Naive B cell (primary cell): ENCODE measurements around the gene DCAF6. TPM values are rescaled to one million over a fixed set of nuclear protein-coding genes. Genes with fewer than 3 reads are reported as not detected.
A peak's percentile ranks its signal among the peaks of the same experiment; 100 is the strongest.
"Not testable (repeated sequence)": the region's sequence is repeated elsewhere in the genome, so short reads cannot be mapped to it uniquely, and the experiment has no call there.

Source experiments
- ATAC-seq, 2 donors: fragments of 150-1000 bp; cut with Tn5 transposase; 2 replicates each; pipeline ENCODE4 v1.10.0; 2021; ENCODE audit warnings: low read depth in 2 of 2, mild to moderate bottlenecking in 2 of 2, moderate library complexity in 2 of 2
- DNase-seq: peaks from one replicate; pipeline ENCODE4 v3.0.0; 2022
- H3K27ac Mint-ChIP-seq, 6 donors: one replicate each; pipeline ENCODE4 v1.8.0; 2020 to 2022; ENCODE audit warnings: mild to moderate bottlenecking in 6 of 6, mixed read lengths in 6 of 6, moderate library complexity in 5 of 6, inconsistent platforms in 2 of 6
- H3K27me3 Mint-ChIP-seq, 3 donors: one replicate each; pipeline ENCODE4 v1.8.0; 2021 to 2022; ENCODE audit warnings: mixed read lengths in 3 of 3, mild to moderate bottlenecking in 1 of 3
- H3K36me3 Mint-ChIP-seq, 2 donors: one replicate each; pipeline ENCODE4 v1.8.0; 2020 to 2022; ENCODE audit warnings: mixed read lengths in 2 of 2, inconsistent platforms in 1 of 2, mild to moderate bottlenecking in 1 of 2
- H3K4me1 Mint-ChIP-seq, 3 donors: one replicate each; pipeline ENCODE4 v1.8.0; 2020 to 2022; ENCODE audit warnings: mixed read lengths in 3 of 3, inconsistent platforms in 1 of 3, mild to moderate bottlenecking in 1 of 3, moderate library complexity in 1 of 3
- H3K4me3 Mint-ChIP-seq, 8 donors: one replicate each; pipeline ENCODE4 v1.8.0; 2020 to 2022; ENCODE audit warnings: mild to moderate bottlenecking in 8 of 8, mixed read lengths in 8 of 8, moderate library complexity in 8 of 8, inconsistent platforms in 2 of 8
- H3K9me3 Mint-ChIP-seq, 7 donors: one replicate each; pipeline ENCODE4 v1.8.0; 2020 to 2022; ENCODE audit warnings: mixed read lengths in 7 of 7, mild to moderate bottlenecking in 5 of 7, inconsistent platforms in 2 of 7, moderate library complexity in 1 of 7
- polyA plus RNA-seq, 6 donors: library from polyadenylated mRNA; unstranded; fragments of 300-500 nt; fragmentation: Illumina TruSeq; gene quantifications; one replicate each; pipeline ENCODE4 v1.2.3, GENCODE V29; 2021; ENCODE audit warnings: low read depth in 6 of 6

Gene DCAF6, protein sequence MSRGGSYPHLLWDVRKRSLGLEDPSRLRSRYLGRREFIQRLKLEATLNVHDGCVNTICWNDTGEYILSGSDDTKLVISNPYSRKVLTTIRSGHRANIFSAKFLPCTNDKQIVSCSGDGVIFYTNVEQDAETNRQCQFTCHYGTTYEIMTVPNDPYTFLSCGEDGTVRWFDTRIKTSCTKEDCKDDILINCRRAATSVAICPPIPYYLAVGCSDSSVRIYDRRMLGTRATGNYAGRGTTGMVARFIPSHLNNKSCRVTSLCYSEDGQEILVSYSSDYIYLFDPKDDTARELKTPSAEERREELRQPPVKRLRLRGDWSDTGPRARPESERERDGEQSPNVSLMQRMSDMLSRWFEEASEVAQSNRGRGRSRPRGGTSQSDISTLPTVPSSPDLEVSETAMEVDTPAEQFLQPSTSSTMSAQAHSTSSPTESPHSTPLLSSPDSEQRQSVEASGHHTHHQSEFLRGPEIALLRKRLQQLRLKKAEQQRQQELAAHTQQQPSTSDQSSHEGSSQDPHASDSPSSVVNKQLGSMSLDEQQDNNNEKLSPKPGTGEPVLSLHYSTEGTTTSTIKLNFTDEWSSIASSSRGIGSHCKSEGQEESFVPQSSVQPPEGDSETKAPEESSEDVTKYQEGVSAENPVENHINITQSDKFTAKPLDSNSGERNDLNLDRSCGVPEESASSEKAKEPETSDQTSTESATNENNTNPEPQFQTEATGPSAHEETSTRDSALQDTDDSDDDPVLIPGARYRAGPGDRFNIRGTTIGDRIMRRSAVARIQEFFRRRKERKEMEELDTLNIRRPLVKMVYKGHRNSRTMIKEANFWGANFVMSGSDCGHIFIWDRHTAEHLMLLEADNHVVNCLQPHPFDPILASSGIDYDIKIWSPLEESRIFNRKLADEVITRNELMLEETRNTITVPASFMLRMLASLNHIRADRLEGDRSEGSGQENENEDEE
- polyA plus RNA-seq: 10 to 100 TPM in 5 of 6 donors, 1 to 10 TPM in 1; 9.9 to 19.5 (median 15.9) TPM

- H3K36me3 Mint-ChIP-seq: no peaks in the 10 kb centered on the region
- peak within 1 kb of the TSS; percentile 88 to 100 (median 94) for H3K4me3 Mint-ChIP-seq
- ATAC-seq: peak; percentile 71 to 72
- peak; percentile 99 for DNase-seq
- H3K9me3 Mint-ChIP-seq: no peaks in the 10 kb centered on the region
- peaks cover 22 to 45% (median 32%) of the 10 kb centered on the region in 3 donors for H3K4me1 Mint-ChIP-seq
- H3K27me3 Mint-ChIP-seq: no peaks in the 10 kb centered on the region
- H3K27ac Mint-ChIP-seq: peak within 1 kb of the TSS; percentile 88 to 100 (median 99)
These were observed at the start of gene DCAF6 for GRCh38 chr1:167936068-167936929. Gene DCAF6, plus strand, starts transcription at chr1:167936683. Its CDS starts 229 bp downstream, at chr1:167936912.

- not testable (repeated sequence) for H3K27ac Mint-ChIP-seq, H3K4me1 Mint-ChIP-seq, H3K9me3 Mint-ChIP-seq, ATAC-seq, DNase-seq, H3K4me3 Mint-ChIP-seq, H3K27me3 Mint-ChIP-seq
- peaks cover 0 to 11% of the 10 kb centered on the region in 2 donors for H3K36me3 Mint-ChIP-seq
These were observed 49.3 kb upstream of the DCAF6 start for GRCh38 chr1:167887187-167887586.

DNA sequence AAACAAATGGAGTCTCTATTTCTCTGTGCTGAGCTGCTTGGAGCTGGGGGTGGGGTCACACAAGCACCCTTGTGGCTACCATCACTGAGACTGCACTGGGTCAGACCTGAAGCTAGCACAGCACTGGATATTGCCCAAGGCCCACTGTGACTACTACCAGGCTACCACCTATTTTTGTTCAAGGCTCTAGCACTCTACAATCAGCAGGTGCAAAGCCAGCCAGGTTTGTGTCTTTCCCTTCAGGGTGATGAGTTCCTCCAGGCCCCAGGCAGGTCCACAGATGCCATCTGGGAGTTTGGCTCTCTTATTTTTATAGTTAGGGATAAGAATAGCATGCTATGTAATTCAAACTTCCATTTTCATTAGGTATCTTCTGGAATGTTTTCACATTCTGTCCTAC, 46.1 kb upstream of the DCAF6 start:
- H3K27me3 Mint-ChIP-seq: no peaks in the 10 kb centered on the region
- H3K27ac Mint-ChIP-seq: no peak overlapping the region
- no peak for ATAC-seq
- no peaks in the 10 kb centered on the region for H3K36me3 Mint-ChIP-seq
- H3K4me3 Mint-ChIP-seq: no peak overlapping the region
- H3K4me1 Mint-ChIP-seq: peaks cover 7 to 16% (median 9%) of the 10 kb centered on the region in 3 donors
- peaks cover 0 to 5% (median 2%) of the 10 kb centered on the region in 7 donors for H3K9me3 Mint-ChIP-seq
- no peak for DNase-seq

- DNase-seq (no peak), ATAC-seq (no peak)
- Mint-ChIP-seq H3K27me3 (no peaks in the 10 kb centered on the region), H3K36me3 (no peaks in the 10 kb centered on the region), H3K4me1 (peaks cover 7 to 16% (median 9%) of the 10 kb centered on the region in 3 donors), H3K4me3 (no peak overlapping the region), H3K9me3 (peaks cover 0 to 2% (median 0%) of the 10 kb centered on the region in 7 donors), H3K27ac (no peak overlapping the region)
These were observed 42.7 kb upstream of the DCAF6 start for GRCh38 chr1:167893798-167894197.

- no peak for ATAC-seq
- H3K36me3 Mint-ChIP-seq: no peaks in the 10 kb centered on the region
- no peak overlapping the region for H3K27ac Mint-ChIP-seq
- no peak for DNase-seq
- H3K4me3 Mint-ChIP-seq: no peak overlapping the region
- H3K27me3 Mint-ChIP-seq: no peaks in the 10 kb centered on the region
- peaks cover 0 to 2% (median 0%) of the 10 kb centered on the region in 7 donors for H3K9me3 Mint-ChIP-seq
- H3K4me1 Mint-ChIP-seq: peaks cover 0 to 4% (median 0%) of the 10 kb centered on the region in 3 donors
These were observed 37.8 kb upstream of the DCAF6 start for GRCh38 chr1:167898578-167899222.

DNA sequence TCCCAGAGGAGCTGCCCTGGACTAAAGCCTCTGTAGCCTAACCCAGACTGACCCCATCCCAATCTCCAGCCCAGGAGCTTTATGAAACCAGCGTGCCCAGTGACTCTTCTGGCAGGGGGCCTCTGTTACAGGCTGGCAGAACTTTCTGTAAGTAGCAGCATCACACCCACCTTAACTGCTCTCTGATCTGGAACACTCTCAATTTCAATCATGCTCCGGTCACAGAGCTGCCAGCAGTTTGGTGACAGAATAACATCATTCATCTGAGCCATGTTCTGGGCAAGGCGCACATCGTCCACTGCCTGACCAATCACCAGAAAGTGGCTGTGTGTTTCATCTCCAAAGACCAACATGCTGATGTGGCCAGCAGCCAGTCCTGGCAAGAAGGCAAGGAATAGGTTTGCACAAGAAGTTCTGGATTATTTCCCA, 37.2 kb upstream of the DCAF6 start:
- Mint-ChIP-seq H3K4me1 (peaks cover 0 to 2% (median 0%) of the 10 kb centered on the region in 3 donors), H3K9me3 (peaks cover 0 to 2% (median 0%) of the 10 kb centered on the region in 7 donors), H3K4me3 (no peak overlapping the region), H3K36me3 (no peaks in the 10 kb centered on the region), H3K27ac (no peak overlapping the region), H3K27me3 (no peaks in the 10 kb centered on the region)
- ATAC-seq: no peak
- DNase-seq: no peak

DNA sequence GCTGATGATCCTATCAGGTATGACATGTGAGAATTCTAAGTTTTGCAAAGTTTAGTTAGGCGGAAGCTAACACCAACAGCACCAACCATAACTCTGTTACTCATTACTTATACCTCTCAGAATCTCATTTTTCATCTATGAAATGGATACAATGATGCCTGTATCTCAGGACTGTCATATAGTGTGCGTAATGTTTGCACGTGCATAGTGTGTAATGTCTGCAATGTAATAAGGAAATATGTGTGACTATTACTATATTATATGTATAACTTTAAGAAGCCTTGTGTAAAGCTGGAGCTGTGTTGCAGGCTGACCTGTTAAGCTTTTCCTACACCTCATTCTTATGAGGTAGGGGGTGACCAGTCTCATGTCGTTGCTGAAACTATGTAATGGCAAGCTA, 35.6 kb upstream of the DCAF6 start:
- no peak for DNase-seq
- H3K27ac Mint-ChIP-seq: no peak overlapping the region
- H3K4me3 Mint-ChIP-seq: no peak overlapping the region
- peaks cover 0 to 2% (median 0%) of the 10 kb centered on the region in 3 donors for H3K4me1 Mint-ChIP-seq
- H3K27me3 Mint-ChIP-seq: no peaks in the 10 kb centered on the region
- peaks cover 0 to 2% (median 0%) of the 10 kb centered on the region in 7 donors for H3K9me3 Mint-ChIP-seq
- H3K36me3 Mint-ChIP-seq: no peaks in the 10 kb centered on the region
- ATAC-seq: no peak

DNA sequence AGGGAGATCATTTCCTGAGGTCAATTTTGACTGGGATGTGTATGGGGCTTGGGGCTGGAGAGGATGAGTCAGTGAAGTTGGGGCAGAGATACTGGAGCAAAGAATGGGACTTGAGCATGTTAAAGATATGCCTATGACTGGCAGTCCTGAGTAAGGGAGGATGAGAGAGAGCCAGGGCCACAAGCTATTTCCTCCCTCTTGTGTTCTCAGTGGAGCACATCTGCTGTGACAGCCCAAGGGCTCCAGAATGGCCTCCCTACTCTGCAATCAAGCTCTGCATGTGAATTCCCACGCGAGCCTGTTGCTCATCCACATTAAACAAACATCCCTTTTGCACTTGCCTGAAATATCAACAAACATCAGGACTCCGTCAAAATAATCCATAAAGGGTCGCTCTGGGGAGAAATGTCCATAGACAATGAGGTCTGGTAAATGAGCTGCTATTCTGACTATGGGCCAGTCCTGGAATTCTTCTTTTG, 31.8 kb upstream of the DCAF6 start:
- no peak overlapping the region for H3K4me3 Mint-ChIP-seq
- peaks cover 0 to 11% (median 3%) of the 10 kb centered on the region in 7 donors for H3K9me3 Mint-ChIP-seq
- peak overlapping the region in 1 of 6 donors; percentile 10 for H3K27ac Mint-ChIP-seq
- no peak for ATAC-seq
- no peaks in the 10 kb centered on the region for H3K4me1 Mint-ChIP-seq
- no peaks in the 10 kb centered on the region for H3K27me3 Mint-ChIP-seq
- no peak for DNase-seq
- H3K36me3 Mint-ChIP-seq: peaks cover 0 to 3% of the 10 kb centered on the region in 2 donors

- ATAC-seq (no peak), DNase-seq (no peak)
- H3K9me3 Mint-ChIP-seq: peaks cover 0 to 16% (median 7%) of the 10 kb centered on the region in 7 donors
- peaks cover 0 to 7% of the 10 kb centered on the region in 2 donors for H3K36me3 Mint-ChIP-seq
- H3K27ac Mint-ChIP-seq: peak overlapping the region in 1 of 6 donors; percentile 46
- H3K4me3 Mint-ChIP-seq: peak overlapping the region in 1 of 8 donors; percentile 58
- H3K4me1 Mint-ChIP-seq: no peaks in the 10 kb centered on the region
- H3K27me3 Mint-ChIP-seq: no peaks in the 10 kb centered on the region
These were observed 31.3 kb upstream of the DCAF6 start for GRCh38 chr1:167905182-167905581.

- H3K4me3 Mint-ChIP-seq: no peak overlapping the region
- H3K27ac Mint-ChIP-seq: peak overlapping the region in 1 of 6 donors; percentile 46
- ATAC-seq: no peak
- no peak for DNase-seq
- H3K27me3 Mint-ChIP-seq: no peaks in the 10 kb centered on the region
- no peaks in the 10 kb centered on the region for H3K4me1 Mint-ChIP-seq
- peaks cover 0 to 10% of the 10 kb centered on the region in 2 donors for H3K36me3 Mint-ChIP-seq
- peaks cover 0 to 19% (median 9%) of the 10 kb centered on the region in 7 donors for H3K9me3 Mint-ChIP-seq
These were observed 30.8 kb upstream of the DCAF6 start for GRCh38 chr1:167905671-167906070.

GRCh38 chr1:167909691-167910180, 26.7 kb upstream of the DCAF6 start:
- Mint-ChIP-seq H3K36me3 (peaks cover 0 to 10% of the 10 kb centered on the region in 2 donors), H3K4me3 (no peak overlapping the region), H3K27ac (no peak overlapping the region), H3K27me3 (no peaks in the 10 kb centered on the region), H3K4me1 (peaks cover 0 to 7% (median 0%) of the 10 kb centered on the region in 3 donors), H3K9me3 (peaks cover 0 to 19% (median 9%) of the 10 kb centered on the region in 7 donors)
- no peak for DNase-seq
- no peak for ATAC-seq

GRCh38 chr1:167910530-167910929, 26.0 kb upstream of the DCAF6 start:
- peaks cover 0 to 10% of the 10 kb centered on the region in 2 donors for H3K36me3 Mint-ChIP-seq
- H3K27me3 Mint-ChIP-seq: no peaks in the 10 kb centered on the region
- ATAC-seq (no peak), DNase-seq (no peak)
- no peak overlapping the region for H3K27ac Mint-ChIP-seq
- peaks cover 0 to 7% (median 0%) of the 10 kb centered on the region in 3 donors for H3K4me1 Mint-ChIP-seq
- peaks cover 0 to 19% (median 9%) of the 10 kb centered on the region in 7 donors for H3K9me3 Mint-ChIP-seq
- H3K4me3 Mint-ChIP-seq: no peak overlapping the region
